K562 (cell line): ENCODE results near the gene NRM. TPM values are rescaled to one million over a fixed set of nuclear protein-coding genes. Genes with fewer than 3 reads are reported as not detected.

Experiments
- BHLHE40 ChIP-seq: IDR thresholded peaks from 2 replicates; pipeline ENCODE4 v1.6.1; 2011; ENCODE audit warnings: low read length, improper control_type of control experiment
- BRF1 ChIP-seq: IDR thresholded peaks from 3 replicates; pipeline ENCODE4 v1.6.1; 2011; ENCODE audit warnings: borderline replicate concordance, mild to moderate bottlenecking; ENCODE audit not compliant: insufficient read length; ENCODE audit errors: extremely low read depth
- DACH1 ChIP-seq: fragments of 450-650 bp; IDR thresholded peaks from 2 replicates; pipeline ENCODE4 v1.6.1; 2018; ENCODE audit not compliant: partially characterized antibody
- DPF2 ChIP-seq: fragments of 450-650 bp; IDR thresholded peaks from 2 replicates; pipeline ENCODE4 v1.6.1; 2016
- ELF1 ChIP-seq: fragments of 200-800 bp; sonication (Bioruptor generic); IDR thresholded peaks from 2 replicates; pipeline ENCODE4 v1.6.1; 2016; ENCODE audit warnings: missing genetic modification characterization, missing compliant biosample characterization
- FOXK1 ChIP-seq: sonication (generic); formaldehyde crosslinking; IDR thresholded peaks from 2 replicates; pipeline ENCODE4 v1.8.0; 2022; ENCODE audit warnings: missing genetic modification reagents, mild to moderate bottlenecking, borderline replicate concordance
- FOXP4 ChIP-seq: sonication (generic); formaldehyde crosslinking; IDR thresholded peaks from 2 replicates; pipeline ENCODE4 v1.8.0; 2022; ENCODE audit warnings: mild to moderate bottlenecking, missing genetic modification reagents, borderline replicate concordance
- MEF2A ChIP-seq: IDR thresholded peaks from 2 replicates; pipeline ENCODE4 v1.6.1; 2011; ENCODE audit warnings: low read depth, mild to moderate bottlenecking, low read length, moderate library complexity; ENCODE audit not compliant: control insufficient read depth
- SIN3A ChIP-seq, 2 experiments: fragments of 150-350 bp in 1 of 2; IDR thresholded peaks; 2 replicates each; pipeline ENCODE4 v1.6.1; 2011 to 2016; ENCODE audit warnings: borderline replicate concordance in 2 of 2, low read depth in 2 of 2, low read length in 2 of 2, mild to moderate bottlenecking in 2 of 2, moderate library complexity in 2 of 2; ENCODE audit not compliant: control insufficient read depth in 1 of 2
- SNRNP70 ChIP-seq: fragments of 200-400 bp; formaldehyde crosslinking; optimal IDR thresholded peaks from 2 replicates; pipeline ENCODE3; 2017; ENCODE audit warnings: low read depth, low read length
- ZFPM2 ChIP-seq: fragments of 250-450 bp; sonication (Bioruptor Pico); IDR thresholded peaks from 2 replicates; pipeline ENCODE4 v1.5.1; 2022; ENCODE audit warnings: mild to moderate bottlenecking
- ZNF518B ChIP-seq: fragments of 250-450 bp; sonication (Bioruptor Pico); IDR thresholded peaks from 2 replicates; pipeline ENCODE4 v1.5.0; 2021; ENCODE audit warnings: mild to moderate bottlenecking, moderate library complexity
- ZNF592 ChIP-seq: fragments of 450-650 bp; IDR thresholded peaks from 2 replicates; pipeline ENCODE4 v1.6.1; 2017; ENCODE audit warnings: antibody characterized with exemption, mild to moderate bottlenecking
- ZSCAN32 ChIP-seq: fragments of 450-650 bp; formaldehyde crosslinking; IDR thresholded peaks from 2 replicates; pipeline ENCODE4 v1.4.0; 2020; ENCODE audit warnings: mild to moderate bottlenecking, moderate library complexity
- polyA plus RNA-seq, 8 experiments: library from polyadenylated mRNA; depleted of rRNA in 4 of 8; stranded (reverse) in 5 of 8; unstranded in 3 of 8; fragments of >200 nt; fragmentation: Nextera tagmentation in 2 of 8; fragmentation: Illumina TruSeq in 1 of 8; extraction: Ambion mirVana in 2 of 8; extraction: Trizol in 1 of 8; gene quantifications; 2 replicates each; pipeline versions ENCODE4 v1.2.1 to v1.2.3, GENCODE V29; 2011 to 2014; ENCODE audit warnings: inconsistent platforms in 1 of 8, missing spikeins in 1 of 8
- total RNA-seq, 7 experiments: library from RNA; depleted of rRNA in 6 of 7; stranded (reverse); fragments of >200 nt in 6 of 7; fragmentation: Illumina TruSeq in 2 of 7; extraction: Trizol in 2 of 7; gene quantifications; 2 replicates each; pipeline versions ENCODE4 v1.2.1 to v1.2.3, GENCODE V29; 2011 to 2021; ENCODE audit warnings: low replicate concordance in 1 of 7

Gene NRM
- total and polyA plus RNA-seq, 9 of the 15 experiments (the other 6 are each of a cell fraction or from before 2014, with no cell fraction given) = 9.7 to 58.2 (median 18.1) TPM

- TF ChIP-seq ZNF592 (0 out of 2 replicates have a peak, but pooled peaks have one; percentile 36), ELF1 (tag) (0 out of 2 replicates have a peak, but pooled peaks have one; percentile 6), SNRNP70 (peak; percentile 88), MEF2A (0 out of 2 replicates have a peak, but pooled peaks have one; percentile 3), SIN3A (IDR thresholded peaks at IDR 0.05; ENCODE audit: borderline replicate concordance in 2 of 2, control insufficient read depth in 1 of 2, low read depth in 2 of 2, low read length in 2 of 2) (peak; percentile 19 to 88; a peak in 1 of 4 replicates), FOXP4 (CRISPR knock-in tag) (0 out of 2 replicates have a peak, but pooled peaks have one; percentile 27), BHLHE40 (no peak), DPF2 (0 out of 2 replicates have a peak, but pooled peaks have one; percentile 8), FOXK1 (CRISPR knock-in tag) (0 out of 2 replicates have a peak, but pooled peaks have one; percentile 72), ZSCAN32 (CRISPR knock-in tag) (peak; percentile 55; the same call in 1 of the 2 replicates), BRF1 (no peak), DACH1 (no peak), ZNF518B (CRISPR knock-in tag) (no peak), ZFPM2 (CRISPR knock-in tag) (peak; percentile 88; the same call in 1 of the 2 replicates)
Measured at GRCh38 chr6:30720738-30721197, 30.0 kb upstream of the NRM start (continued).
